CD4-positive, alpha-beta memory T cell (primary cell): ENCODE measurements around the gene PRKCQ. TPM values are rescaled to one million over a fixed set of nuclear protein-coding genes. Genes with fewer than 3 reads are reported as not detected.
A peak's percentile ranks its signal among the peaks of the same experiment; 100 is the strongest.

ENCODE experiments used
- CTCF ChIA-PET: fragments of 350-600 bp; sonication (Branson Sonifier 250); formaldehyde crosslinking; loops from one replicate; lab custom pipeline; 2021; ENCODE audit warnings: inconsistent platforms; ENCODE audit not compliant: partially characterized antibody; lab: Charles Lee
- POLR2A ChIA-PET: fragments of 350-600 bp; sonication (Branson Sonifier 250); formaldehyde crosslinking; loops from one replicate; lab custom pipeline; 2021; ENCODE audit not compliant: partially characterized antibody; lab: Charles Lee
- DNase-seq, 5 donors: peaks; one replicate each; pipeline versions ENCODE4 v3.0.0 to v3.0.0-alpha.2; 2020 to 2022; ENCODE audit warnings: mixed read lengths in 1 of 5
- H3K27ac ChIP-seq: one replicate; pipeline ENCODE4 v1.7.0; 2013; ENCODE audit warnings: low read depth, low read length
- H3K27me3 ChIP-seq: 2 replicates; pipeline ENCODE4 v1.7.0; 2013; ENCODE audit warnings: mild to moderate bottlenecking, low read length, moderate library complexity; ENCODE audit not compliant: insufficient read depth
- H3K36me3 ChIP-seq: 2 replicates; pipeline ENCODE4 v1.7.0; 2013; ENCODE audit warnings: mild to moderate bottlenecking, low read length, moderate library complexity; ENCODE audit not compliant: insufficient read depth
- H3K4me1 ChIP-seq: 2 replicates; pipeline ENCODE4 v1.7.0; 2013; ENCODE audit warnings: mild to moderate bottlenecking, low read length, moderate library complexity; ENCODE audit not compliant: insufficient read depth
- H3K4me3 ChIP-seq, 2 donors: one replicate each; pipeline ENCODE4 v1.7.0; 2013; ENCODE audit warnings: low read length in 2 of 2, mild to moderate bottlenecking in 1 of 2
- H3K9me3 ChIP-seq, 2 donors: one replicate each; pipeline ENCODE4 v1.7.0; 2013; ENCODE audit warnings: low read length in 2 of 2, control low read depth in 1 of 2; ENCODE audit not compliant: control insufficient read depth in 1 of 2
- H3K27ac Mint-ChIP-seq, 7 donors: one replicate each; pipeline ENCODE4 v1.8.0; 2020 to 2021; ENCODE audit warnings: mixed read lengths in 7 of 7, mild to moderate bottlenecking in 6 of 7, inconsistent platforms in 3 of 7, moderate library complexity in 3 of 7
- H3K27me3 Mint-ChIP-seq, 2 donors: one replicate each; pipeline ENCODE4 v1.8.0; 2020 to 2021; ENCODE audit warnings: mixed read lengths in 2 of 2
- H3K36me3 Mint-ChIP-seq, 2 donors: one replicate each; pipeline ENCODE4 v1.8.0; 2020 to 2021; ENCODE audit warnings: mixed read lengths in 2 of 2, inconsistent platforms in 1 of 2, mild to moderate bottlenecking in 1 of 2
- H3K4me1 Mint-ChIP-seq, 4 donors: one replicate each; pipeline ENCODE4 v1.8.0; 2020 to 2021; ENCODE audit warnings: mixed read lengths in 4 of 4, mild to moderate bottlenecking in 1 of 4
- H3K4me3 Mint-ChIP-seq, 8 donors: one replicate each; pipeline ENCODE4 v1.8.0; 2020 to 2021; ENCODE audit warnings: mixed read lengths in 8 of 8, mild to moderate bottlenecking in 7 of 8, moderate library complexity in 6 of 8, inconsistent platforms in 3 of 8
- H3K9me3 Mint-ChIP-seq, 8 donors: one replicate each; pipeline ENCODE4 v1.8.0; 2020 to 2021; ENCODE audit warnings: mixed read lengths in 8 of 8, mild to moderate bottlenecking in 5 of 8, inconsistent platforms in 3 of 8, moderate library complexity in 1 of 8
- intact Hi-C: fragments of 100-400 bp; cut with micrococcal nuclease; formaldehyde crosslinking; loops from one replicate; pipeline ENCODE4 v1.15.1; 2023
- polyA plus RNA-seq, 2 donors: library from polyadenylated mRNA; unstranded; fragments of 300-500 nt; fragmentation: Illumina TruSeq; gene quantifications; one replicate each; pipeline ENCODE4 v1.2.3, GENCODE V29; 2021
- total RNA-seq, 2 experiments: library from RNA; stranded (reverse); gene quantifications; one replicate each; pipeline ENCODE4 v1.2.3, GENCODE V29; 2021

The PRKCQ gene
- total and polyA plus RNA-seq, 4 experiments from 2014 or later, result 45.0 to 77.1 (median 71.0) TPM

- Mint-ChIP-seq H3K27ac (peak overlapping the region; percentile 96 to 100 (median 99)), H3K27me3 (no peaks in the 10 kb centered on the region), H3K9me3 (peaks cover 0 to 2% (median 0%) of the 10 kb centered on the region in 8 donors), H3K4me1 (peaks cover 64 to 81% (median 73%) of the 10 kb centered on the region in 4 donors), H3K36me3 (peaks cover 6 to 18% of the 10 kb centered on the region in 2 donors), H3K4me3 (peak overlapping the region; percentile 88 to 98 (median 93))
- ChIA-PET POLR2A (interaction anchor here (0.6 to 4.3 kb wide), 29 partner anchors 9 to 528 kb away, joined by 3 to 139 read pairs (median 5); partner anchors contain the start of gene PRKCQ), CTCF (interaction anchor here (0.8 to 3.0 kb wide), 15 partner anchors 10 to 105 kb away, joined by 3 to 28 read pairs (median 7); partner anchors contain the start of gene PRKCQ)
- no peaks in the 10 kb centered on the region for H3K27me3 ChIP-seq
- H3K4me3 ChIP-seq, result peak overlapping the region in 1 of 2 donors; percentile 30
- H3K9me3 ChIP-seq, result no peaks in the 10 kb centered on the region
- peak overlapping the region; percentile 66 for H3K27ac ChIP-seq
- peaks cover 79% of the 10 kb centered on the region for H3K4me1 ChIP-seq
- intact Hi-C loops, result loop anchor here (1.0 to 2.0 kb wide), 6 partner anchors 13 to 70 kb away; no protein-coding TSS in a partner anchor
- no peaks in the 10 kb centered on the region for H3K36me3 ChIP-seq
- peak in 4 of 5 donors; percentile 70 to 82 (median 78) for DNase-seq
Observed at GRCh38 chr10:6543431-6544005, 36.6 kb downstream of the PRKCQ start.

- CTCF ChIA-PET, result interaction anchor here (0.8 to 3.0 kb wide), 20 partner anchors 10 to 105 kb away, joined by 3 to 28 read pairs (median 6); partner anchors contain the start of gene PRKCQ
- no peaks in the 10 kb centered on the region for H3K27me3 ChIP-seq
- Mint-ChIP-seq H3K9me3 (peaks cover 0 to 2% (median 0%) of the 10 kb centered on the region in 8 donors), H3K27ac (peak overlapping the region; percentile 96 to 100 (median 99)), H3K36me3 (peaks cover 6 to 18% of the 10 kb centered on the region in 2 donors), H3K4me3 (peak overlapping the region; percentile 88 to 98 (median 93)), H3K27me3 (no peaks in the 10 kb centered on the region), H3K4me1 (peaks cover 67 to 86% (median 77%) of the 10 kb centered on the region in 4 donors)
- peaks cover 83% of the 10 kb centered on the region for H3K4me1 ChIP-seq
- no peaks in the 10 kb centered on the region for H3K36me3 ChIP-seq
- H3K9me3 ChIP-seq, result no peaks in the 10 kb centered on the region
- peak; percentile 70 to 81 (median 78) for DNase-seq
- H3K27ac ChIP-seq, result peak overlapping the region; percentile 66
- H3K4me3 ChIP-seq, result peak overlapping the region in 1 of 2 donors; percentile 30
- POLR2A ChIA-PET, result interaction anchor here (0.7 to 4.3 kb wide), 28 partner anchors 9 to 529 kb away, joined by 3 to 139 read pairs (median 6); partner anchors contain the start of gene PRKCQ
- intact Hi-C loops, result loop anchor here (1.0 to 2.0 kb wide), 6 partner anchors 13 to 70 kb away; no protein-coding TSS in a partner anchor
Observed at GRCh38 chr10:6542999-6543430, 37.1 kb downstream of the PRKCQ start.

- intact Hi-C loops, result no loop called here
- Histone ChIP-seq H3K36me3 (no peaks in the 10 kb centered on the region), H3K27ac (no peak overlapping the region), H3K4me1 (peaks cover 98% of the 10 kb centered on the region), H3K4me3 (no peak overlapping the region), H3K9me3 (no peaks in the 10 kb centered on the region), H3K27me3 (no peaks in the 10 kb centered on the region)
- H3K4me1 Mint-ChIP-seq, result peaks cover 73 to 95% (median 85%) of the 10 kb centered on the region in 4 donors
- DNase-seq, result no peak
- peaks cover 0 to 2% (median 0%) of the 10 kb centered on the region in 8 donors for H3K9me3 Mint-ChIP-seq
- H3K27me3 Mint-ChIP-seq, result no peaks in the 10 kb centered on the region
- peaks cover 26 to 36% of the 10 kb centered on the region in 2 donors for H3K36me3 Mint-ChIP-seq
- H3K27ac Mint-ChIP-seq, result peak overlapping the region; percentile 59 to 100 (median 88)
- peak overlapping the region in 5 of 8 donors; percentile 14 to 65 (median 40) for H3K4me3 Mint-ChIP-seq
- POLR2A ChIA-PET, result no interaction called here
- CTCF ChIA-PET, result interaction anchor here (0.7 to 1.9 kb wide), 2 partner anchors 9 to 66 kb away, joined by 3 to 7 read pairs; no protein-coding TSS in a partner anchor
Observed at GRCh38 chr10:6539833-6540232, 40.2 kb downstream of the PRKCQ start.

- ChIA-PET POLR2A (interaction anchor here (0.8 to 1.7 kb wide), 5 partner anchors 11 to 42 kb away, joined by 3 to 7 read pairs (median 4); no protein-coding TSS in a partner anchor), CTCF (interaction anchor here (1.1 to 1.9 kb wide), 7 partner anchors 20 to 128 kb away, joined by 3 to 7 read pairs (median 4); no protein-coding TSS in a partner anchor)
- Mint-ChIP-seq H3K4me3 (no peak overlapping the region), H3K27me3 (no peaks in the 10 kb centered on the region), H3K9me3 (no peaks in the 10 kb centered on the region), H3K27ac (peak overlapping the region; percentile 46 to 86 (median 58)), H3K4me1 (peaks cover 61 to 88% (median 74%) of the 10 kb centered on the region in 4 donors), H3K36me3 (peaks cover 21 to 36% of the 10 kb centered on the region in 2 donors)
- H3K4me3 ChIP-seq, result no peak overlapping the region
- no peaks in the 10 kb centered on the region for H3K36me3 ChIP-seq
- H3K9me3 ChIP-seq, result no peaks in the 10 kb centered on the region
- H3K4me1 ChIP-seq, result peaks cover 86% of the 10 kb centered on the region
- no peak overlapping the region for H3K27ac ChIP-seq
- intact Hi-C loops, result no loop called here
- no peak for DNase-seq
- no peaks in the 10 kb centered on the region for H3K27me3 ChIP-seq
Observed at GRCh38 chr10:6537770-6538169, 42.3 kb downstream of the PRKCQ start.

- Histone ChIP-seq H3K27ac (no peak overlapping the region), H3K27me3 (no peaks in the 10 kb centered on the region), H3K4me3 (no peak overlapping the region), H3K4me1 (peaks cover 86% of the 10 kb centered on the region), H3K9me3 (no peaks in the 10 kb centered on the region), H3K36me3 (no peaks in the 10 kb centered on the region)
- no peaks in the 10 kb centered on the region for H3K9me3 Mint-ChIP-seq
- H3K36me3 Mint-ChIP-seq, result peaks cover 21 to 36% of the 10 kb centered on the region in 2 donors
- H3K27ac Mint-ChIP-seq, result peak overlapping the region in 5 of 7 donors; percentile 19 to 84 (median 69)
- H3K4me1 Mint-ChIP-seq, result peaks cover 60 to 88% (median 72%) of the 10 kb centered on the region in 4 donors
- ChIA-PET POLR2A (interaction anchor here (1.4 kb wide), 1 partner anchor 22 kb away, joined by 3 read pairs; no protein-coding TSS in a partner anchor), CTCF (no interaction called here)
- H3K4me3 Mint-ChIP-seq, result peak overlapping the region in 1 of 8 donors; percentile 15
- intact Hi-C loops, result no loop called here
- no peaks in the 10 kb centered on the region for H3K27me3 Mint-ChIP-seq
- DNase-seq, result no peak
Observed at GRCh38 chr10:6536102-6536501, 44.0 kb downstream of the PRKCQ start.

GRCh38 chr10:6535156-6535764 lies 44.8 kb downstream of the PRKCQ start:
- POLR2A ChIA-PET, result interaction anchor here (1.4 to 8.9 kb wide), 3 partner anchors 7 to 44 kb away, joined by 3 to 161 read pairs (median 139); partner anchors contain the start of gene PRKCQ
- Histone ChIP-seq H3K4me3 (no peak overlapping the region), H3K4me1 (peaks cover 85% of the 10 kb centered on the region), H3K9me3 (no peaks in the 10 kb centered on the region), H3K27ac (no peak overlapping the region), H3K36me3 (no peaks in the 10 kb centered on the region), H3K27me3 (no peaks in the 10 kb centered on the region)
- Mint-ChIP-seq H3K9me3 (no peaks in the 10 kb centered on the region), H3K27ac (peak overlapping the region; percentile 19 to 84 (median 76)), H3K36me3 (peaks cover 23 to 29% of the 10 kb centered on the region in 2 donors), H3K27me3 (no peaks in the 10 kb centered on the region), H3K4me3 (peak overlapping the region in 1 of 8 donors; percentile 15), H3K4me1 (peaks cover 58 to 88% (median 71%) of the 10 kb centered on the region in 4 donors)
- intact Hi-C loops, result no loop called here
- DNase-seq, result no peak
- CTCF ChIA-PET, result interaction anchor here (1.4 kb wide), 1 partner anchor 334 kb away, joined by 3 read pairs; no protein-coding TSS in a partner anchor
